ENCODE data around the gene CACNA1S.

CACNA1S gene

DNA sequence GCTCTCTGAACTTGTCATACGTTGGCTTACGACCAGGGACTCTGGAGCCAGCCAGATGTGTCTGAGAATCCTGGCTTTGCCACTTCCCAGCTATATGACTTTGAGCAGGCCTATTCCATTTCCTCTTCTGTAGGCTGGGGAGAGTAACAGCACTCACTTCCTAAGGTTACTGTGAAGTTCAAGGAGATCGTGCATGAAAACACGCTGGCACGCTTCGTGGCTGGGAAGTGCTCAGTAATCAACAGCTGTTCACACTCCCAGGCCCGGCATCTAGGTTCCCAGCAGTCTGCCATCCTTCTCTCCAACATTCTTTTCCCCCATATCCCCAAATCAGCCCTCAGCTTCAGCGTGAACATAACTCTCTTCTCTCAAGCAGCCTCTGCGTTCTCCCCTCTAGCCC, 12.8 kb upstream of the CACNA1S start:
- no peaks in the 10 kb centered on the region for H3K9me2 ChIP-seq (replicated peaks; ENCODE audit: insufficient read depth, low read length)
- H3K4me3 ChIP-seq (ENCODE audit: low read length), result no peak overlapping the region
- no peak for DNase-seq
- H3K9ac ChIP-seq (ENCODE audit: low read length), result no peak overlapping the region
- H2AFZ ChIP-seq (ENCODE audit: low read length), result no peak overlapping the region
- no peak overlapping the region for H3K4me2 ChIP-seq (ENCODE audit: low read depth, low read length)
- peaks cover 11% of the 10 kb centered on the region for H3K4me1 ChIP-seq (ENCODE audit: low read length)
- H3K27me3 ChIP-seq (replicated peaks; ENCODE audit: insufficient read depth, low read length), result no peaks in the 10 kb centered on the region
- H4K20me1 ChIP-seq (ENCODE audit: insufficient read depth, low read length), result no peaks in the 10 kb centered on the region
- no peaks in the 10 kb centered on the region for H3K79me2 ChIP-seq (ENCODE audit: low read length)
- H3F3A ChIP-seq (ENCODE audit: insufficient read depth, low read length), result no peaks in the 10 kb centered on the region
- no peaks in the 10 kb centered on the region for H3K36me3 ChIP-seq (replicated peaks; ENCODE audit: insufficient read depth, low read length)
- no peak for TF ChIP-seq EZH2 (optimal IDR thresholded peaks at IDR 0.05; ENCODE audit: low read depth, low read length)
- TF ChIP-seq, protein P1, sequence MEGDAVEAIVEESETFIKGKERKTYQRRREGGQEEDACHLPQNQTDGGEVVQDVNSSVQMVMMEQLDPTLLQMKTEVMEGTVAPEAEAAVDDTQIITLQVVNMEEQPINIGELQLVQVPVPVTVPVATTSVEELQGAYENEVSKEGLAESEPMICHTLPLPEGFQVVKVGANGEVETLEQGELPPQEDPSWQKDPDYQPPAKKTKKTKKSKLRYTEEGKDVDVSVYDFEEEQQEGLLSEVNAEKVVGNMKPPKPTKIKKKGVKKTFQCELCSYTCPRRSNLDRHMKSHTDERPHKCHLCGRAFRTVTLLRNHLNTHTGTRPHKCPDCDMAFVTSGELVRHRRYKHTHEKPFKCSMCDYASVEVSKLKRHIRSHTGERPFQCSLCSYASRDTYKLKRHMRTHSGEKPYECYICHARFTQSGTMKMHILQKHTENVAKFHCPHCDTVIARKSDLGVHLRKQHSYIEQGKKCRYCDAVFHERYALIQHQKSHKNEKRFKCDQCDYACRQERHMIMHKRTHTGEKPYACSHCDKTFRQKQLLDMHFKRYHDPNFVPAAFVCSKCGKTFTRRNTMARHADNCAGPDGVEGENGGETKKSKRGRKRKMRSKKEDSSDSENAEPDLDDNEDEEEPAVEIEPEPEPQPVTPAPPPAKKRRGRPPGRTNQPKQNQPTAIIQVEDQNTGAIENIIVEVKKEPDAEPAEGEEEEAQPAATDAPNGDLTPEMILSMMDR (IDR thresholded peaks at IDR 0.05; ENCODE audit: low read length), result no peak
- H3K9me3 ChIP-seq (replicated peaks; ENCODE audit: insufficient read depth, low read length), result no peaks in the 10 kb centered on the region
- H3K27ac ChIP-seq (ENCODE audit: low read length), result no peak overlapping the region

- Histone ChIP-seq H3K27me3 (replicated peaks; ENCODE audit: insufficient read depth, low read length) (no peaks in the 10 kb centered on the region), H3K9me3 (replicated peaks; ENCODE audit: insufficient read depth, low read length) (no peaks in the 10 kb centered on the region), H2AFZ (ENCODE audit: low read length) (no peak overlapping the region), H4K20me1 (ENCODE audit: insufficient read depth, low read length) (no peaks in the 10 kb centered on the region), H3K9me2 (replicated peaks; ENCODE audit: insufficient read depth, low read length) (no peaks in the 10 kb centered on the region), H3K27ac (ENCODE audit: low read length) (no peak overlapping the region), H3K36me3 (replicated peaks; ENCODE audit: insufficient read depth, low read length) (no peaks in the 10 kb centered on the region), H3F3A (ENCODE audit: insufficient read depth, low read length) (no peaks in the 10 kb centered on the region), H3K79me2 (ENCODE audit: low read length) (no peaks in the 10 kb centered on the region), H3K4me1 (ENCODE audit: low read length) (peaks cover 9% of the 10 kb centered on the region), H3K4me3 (ENCODE audit: low read length) (no peak overlapping the region), H3K9ac (ENCODE audit: low read length) (no peak overlapping the region), H3K4me2 (ENCODE audit: low read depth, low read length) (no peak overlapping the region)
- no peak for DNase-seq
- TF ChIP-seq EZH2 (optimal IDR thresholded peaks at IDR 0.05; ENCODE audit: low read depth, low read length), result no peak
- TF ChIP-seq EZH2phosphoT487 (IDR thresholded peaks at IDR 0.05; ENCODE audit: low read length), result no peak
- TF ChIP-seq, protein P1 (IDR thresholded peaks at IDR 0.05; ENCODE audit: low read length), result no peak
Observed at GRCh38 chr1:201123866-201124265, 11.6 kb upstream of the CACNA1S start.

- Histone ChIP-seq H3K4me2 (ENCODE audit: low read depth, low read length) (no peak overlapping the region), H3F3A (ENCODE audit: insufficient read depth, low read length) (no peaks in the 10 kb centered on the region), H3K9me3 (replicated peaks; ENCODE audit: insufficient read depth, low read length) (no peaks in the 10 kb centered on the region), H3K27ac (ENCODE audit: low read length) (no peak overlapping the region), H3K4me1 (ENCODE audit: low read length) (no peaks in the 10 kb centered on the region), H3K79me2 (ENCODE audit: low read length) (no peaks in the 10 kb centered on the region), H3K9ac (ENCODE audit: low read length) (no peak overlapping the region), H3K36me3 (replicated peaks; ENCODE audit: insufficient read depth, low read length) (no peaks in the 10 kb centered on the region), H3K9me2 (replicated peaks; ENCODE audit: insufficient read depth, low read length) (no peaks in the 10 kb centered on the region), H3K27me3 (replicated peaks; ENCODE audit: insufficient read depth, low read length) (no peaks in the 10 kb centered on the region), H2AFZ (ENCODE audit: low read length) (no peak overlapping the region), H4K20me1 (ENCODE audit: insufficient read depth, low read length) (no peaks in the 10 kb centered on the region), H3K4me3 (ENCODE audit: low read length) (no peak overlapping the region)
- DNase-seq, result no peak
- TF ChIP-seq EZH2 (optimal IDR thresholded peaks at IDR 0.05; ENCODE audit: low read depth, low read length), result no peak
- TF ChIP-seq EZH2phosphoT487 (IDR thresholded peaks at IDR 0.05; ENCODE audit: low read length), result no peak
- TF ChIP-seq, protein P1 (IDR thresholded peaks at IDR 0.05; ENCODE audit: low read length), result no peak
Observed at GRCh38 chr1:201122321-201122957, 10.2 kb upstream of the CACNA1S start.

Data from MM.1S (cell line).